Kidney glomerular epithelial cell (primary cell): ENCODE data around the gene POU2AF2.
"Not testable (repeated sequence)": the region's sequence is repeated elsewhere in the genome, so short reads cannot be mapped to it uniquely, and the experiment has no call there.

Experiments
- DNase-seq: peaks from one replicate; lab custom pipeline; 2025; lab: John Stamatoyannopoulos, UW

POU2AF2 gene

GRCh38 chr11:111302298-111302697 lies 56.8 kb downstream of the POU2AF2 start:
- no peak for DNase-seq

DNA sequence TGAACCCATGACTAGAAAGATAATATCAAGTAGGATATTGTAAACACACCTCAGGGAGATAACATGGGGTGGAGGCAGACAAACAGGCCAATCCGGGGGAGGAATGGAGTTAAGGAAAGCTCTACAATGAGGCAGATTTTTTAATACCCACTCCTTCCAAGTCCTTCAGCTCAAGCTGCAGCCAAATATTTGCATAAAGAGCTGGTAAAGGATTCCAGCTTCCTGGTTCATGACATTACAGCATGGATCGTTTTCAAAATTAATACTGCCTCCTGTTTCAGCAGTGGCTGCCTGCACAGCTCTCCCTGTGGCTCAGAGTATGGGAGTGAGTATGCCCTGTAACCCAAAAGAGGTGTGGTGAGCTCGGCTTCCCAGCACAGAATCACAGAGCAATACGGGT lies 57.9 kb downstream of the POU2AF2 start:
- no peak for DNase-seq

DNA sequence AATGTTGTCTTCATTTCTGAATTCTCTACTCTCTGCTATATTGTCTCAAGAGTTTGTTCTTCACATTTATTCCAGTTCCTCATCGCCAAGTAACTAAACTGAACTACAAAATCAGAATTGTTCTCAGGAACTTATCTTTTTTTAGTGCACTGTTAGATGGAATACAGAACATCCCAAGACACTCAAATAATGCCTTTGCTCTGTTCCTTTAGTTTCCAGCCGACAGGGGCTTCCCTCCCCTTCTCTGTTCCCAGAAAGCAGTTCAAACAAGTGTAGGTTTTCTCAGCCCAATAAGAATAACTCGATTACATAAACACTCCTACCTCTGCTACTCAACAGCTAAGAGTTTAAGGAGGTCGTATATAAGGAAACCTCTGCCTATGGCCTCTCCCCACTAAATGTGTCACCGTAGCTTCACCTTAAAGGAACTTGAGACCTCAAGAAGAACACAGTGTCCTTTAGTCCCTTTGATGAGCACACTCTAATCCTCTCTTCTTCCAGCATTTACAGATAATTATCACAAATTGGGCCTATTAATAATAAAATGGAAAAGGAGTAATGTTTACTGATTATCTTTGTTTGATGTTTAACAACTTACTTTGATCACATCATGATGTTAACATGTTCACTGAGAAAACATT lies 59.8 kb downstream of the POU2AF2 start:
- no peak for DNase-seq

DNA sequence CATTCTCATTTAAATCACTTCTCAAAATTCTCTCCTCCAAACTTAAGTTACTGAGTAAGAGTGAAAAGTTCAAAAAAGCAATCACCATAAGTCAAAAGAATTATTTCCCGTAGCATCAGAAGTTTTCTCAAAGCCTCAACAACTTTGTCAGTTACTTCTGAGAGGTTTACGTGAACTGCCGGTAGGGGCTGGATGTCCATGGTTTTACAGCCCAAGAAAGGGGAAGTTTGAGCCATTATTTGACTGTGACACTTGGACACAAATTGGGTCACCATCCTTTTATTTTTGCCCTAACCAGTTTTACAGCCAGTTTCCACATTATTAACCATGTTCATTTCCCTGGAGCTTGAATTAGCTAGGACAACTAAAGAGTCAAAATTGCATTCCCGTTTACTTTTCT lies 60.4 kb downstream of the POU2AF2 start:
- no peak for DNase-seq

DNA sequence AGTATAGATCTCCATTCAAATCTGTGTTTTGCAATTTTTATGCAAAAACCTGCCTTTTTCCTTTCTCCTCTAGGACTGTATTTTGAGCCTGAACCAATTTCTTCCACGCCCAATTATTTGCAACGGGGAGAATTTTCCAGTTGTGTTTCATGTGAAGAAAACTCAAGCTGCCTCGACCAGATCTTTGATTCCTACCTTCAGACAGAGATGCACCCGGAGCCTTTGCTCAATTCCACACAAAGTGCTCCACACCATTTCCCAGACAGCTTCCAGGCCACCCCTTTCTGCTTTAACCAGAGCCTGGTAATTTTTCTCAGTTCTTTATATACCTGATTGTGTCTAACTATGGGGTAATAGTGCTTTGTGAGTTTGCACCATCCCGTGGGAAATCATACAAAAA lies 60.8 kb downstream of the POU2AF2 start:
- no peak for DNase-seq

DNA sequence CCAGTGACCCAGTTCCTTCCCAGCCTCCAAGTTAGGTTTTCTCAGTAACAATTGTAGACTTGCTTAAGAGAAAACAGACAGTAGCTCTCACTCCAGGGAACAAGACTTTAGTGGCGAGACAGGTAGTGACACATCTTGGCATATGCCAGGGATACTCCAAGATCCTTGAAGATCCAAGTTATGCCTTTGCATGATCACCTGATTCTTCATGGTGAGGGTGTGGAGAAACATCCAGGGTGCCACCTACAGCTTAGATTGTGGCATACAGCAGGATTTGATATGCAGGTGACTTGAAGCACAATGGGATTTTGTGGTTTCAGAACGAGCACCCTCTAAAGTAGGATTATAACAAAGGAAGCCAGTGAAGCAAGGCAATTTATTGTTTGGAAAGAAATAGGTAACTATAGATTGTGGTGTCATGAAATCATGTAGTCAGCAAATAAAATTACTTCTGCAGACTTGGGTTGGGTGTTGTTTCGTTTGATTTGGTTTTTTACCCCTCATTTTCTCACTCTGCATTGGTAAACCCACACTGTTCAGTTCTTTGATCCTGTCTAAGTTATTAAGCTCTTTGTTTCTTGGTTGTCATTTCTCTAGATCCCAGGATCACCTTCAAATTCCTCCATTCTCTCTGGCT lies 62.1 kb downstream of the POU2AF2 start:
- no peak for DNase-seq

GRCh38 chr11:111308140-111308539 lies 62.6 kb downstream of the POU2AF2 start:
- DNase-seq = no peak

- no peak for DNase-seq
Measured at GRCh38 chr11:111309215-111309915, 63.8 kb downstream of the POU2AF2 start.

GRCh38 chr11:111310088-111310487 lies 64.6 kb downstream of the POU2AF2 start:
- DNase-seq = no peak

- DNase-seq = no peak
Measured at GRCh38 chr11:111310723-111311122, 65.2 kb downstream of the POU2AF2 start.

DNA sequence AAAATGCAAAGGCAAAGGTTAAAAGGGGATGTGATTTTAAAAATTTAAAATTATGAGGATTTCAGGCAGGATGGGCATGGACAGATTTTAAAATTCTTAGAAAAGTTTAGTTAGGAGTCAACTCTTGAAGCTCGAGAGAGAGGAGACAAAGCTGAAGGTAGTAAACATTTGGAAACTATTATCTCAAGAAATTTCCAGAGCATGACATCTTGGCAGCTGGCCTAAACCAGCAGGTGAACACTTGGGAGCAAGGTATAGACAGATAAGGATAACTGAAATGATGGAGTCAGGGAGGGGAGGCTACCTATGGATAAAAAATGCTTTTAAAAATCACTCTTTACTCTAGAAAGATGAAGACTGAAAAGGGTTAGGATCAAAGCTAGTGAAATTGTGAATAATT lies 66.6 kb downstream of the POU2AF2 start:
- DNase-seq = no peak

DNA sequence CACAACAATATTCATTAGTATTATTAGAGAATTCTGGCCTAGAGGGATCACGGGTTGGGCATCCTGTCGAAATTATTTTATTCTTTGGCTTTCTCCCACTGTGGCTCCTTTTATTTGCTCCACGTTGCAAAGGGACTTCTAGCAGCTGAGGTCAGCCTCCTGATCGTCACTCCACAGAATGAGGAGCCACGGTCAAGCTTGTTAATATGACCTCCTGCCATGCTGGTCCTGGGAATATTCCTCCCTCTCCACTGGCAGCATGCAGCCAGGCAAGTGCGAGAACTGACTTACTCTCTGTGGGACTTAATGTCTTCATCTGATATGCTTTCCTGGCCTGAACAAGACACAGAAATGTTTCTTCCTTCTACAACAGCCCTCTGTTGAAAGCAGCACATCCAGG lies 73.8 kb downstream of the POU2AF2 start:
- DNase-seq = no peak

GRCh38 chr11:111320199-111320598 lies 74.7 kb downstream of the POU2AF2 start:
- DNase-seq = not testable (repeated sequence)

GRCh38 chr11:111320728-111321568 lies 75.4 kb downstream of the POU2AF2 start:
- DNase-seq = no peak

GRCh38 chr11:111322534-111322933 lies 77.0 kb downstream of the POU2AF2 start:
- no peak for DNase-seq

- no peak for DNase-seq
Measured at GRCh38 chr11:111324277-111324720, 78.8 kb downstream of the POU2AF2 start.

GRCh38 chr11:111325259-111325658 lies 79.7 kb downstream of the POU2AF2 start:
- DNase-seq = no peak

GRCh38 chr11:111326824-111327223 lies 81.3 kb downstream of the POU2AF2 start:
- DNase-seq = no peak

DNA sequence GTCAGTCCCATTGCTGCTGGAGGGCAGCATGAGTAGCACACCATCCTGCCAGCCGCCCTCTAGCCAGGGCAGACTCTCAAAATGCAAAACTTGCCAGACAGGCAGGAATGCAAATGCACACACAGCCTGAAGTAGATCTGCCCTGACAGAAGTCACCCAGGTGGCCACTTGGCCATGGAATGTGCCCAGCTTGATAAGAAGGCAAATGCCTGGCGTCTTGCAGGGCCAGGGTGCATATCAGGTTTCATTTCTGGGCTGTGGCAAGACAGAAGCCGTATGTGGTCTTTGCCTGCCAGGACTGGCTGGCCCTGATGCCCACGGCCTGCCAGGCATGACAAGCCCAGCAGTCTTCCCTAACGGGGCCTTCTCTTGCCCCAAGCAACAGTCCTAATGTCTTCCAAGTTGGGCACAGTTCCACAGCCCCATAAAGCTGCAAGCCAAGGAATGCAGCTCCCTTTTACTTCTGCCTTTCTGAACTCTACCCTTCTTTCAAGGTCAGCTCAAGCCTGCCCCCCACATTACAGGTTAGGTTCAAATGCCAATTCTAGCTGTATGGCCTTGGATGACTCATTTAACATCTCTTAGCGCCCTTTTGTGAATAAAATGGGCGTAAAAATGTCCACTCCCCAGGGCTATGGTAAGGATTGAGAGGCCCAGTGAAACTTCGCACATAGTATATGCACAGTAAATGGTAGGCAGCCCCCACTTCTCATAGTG lies 82.5 kb downstream of the POU2AF2 start:
- no peak for DNase-seq

DNA sequence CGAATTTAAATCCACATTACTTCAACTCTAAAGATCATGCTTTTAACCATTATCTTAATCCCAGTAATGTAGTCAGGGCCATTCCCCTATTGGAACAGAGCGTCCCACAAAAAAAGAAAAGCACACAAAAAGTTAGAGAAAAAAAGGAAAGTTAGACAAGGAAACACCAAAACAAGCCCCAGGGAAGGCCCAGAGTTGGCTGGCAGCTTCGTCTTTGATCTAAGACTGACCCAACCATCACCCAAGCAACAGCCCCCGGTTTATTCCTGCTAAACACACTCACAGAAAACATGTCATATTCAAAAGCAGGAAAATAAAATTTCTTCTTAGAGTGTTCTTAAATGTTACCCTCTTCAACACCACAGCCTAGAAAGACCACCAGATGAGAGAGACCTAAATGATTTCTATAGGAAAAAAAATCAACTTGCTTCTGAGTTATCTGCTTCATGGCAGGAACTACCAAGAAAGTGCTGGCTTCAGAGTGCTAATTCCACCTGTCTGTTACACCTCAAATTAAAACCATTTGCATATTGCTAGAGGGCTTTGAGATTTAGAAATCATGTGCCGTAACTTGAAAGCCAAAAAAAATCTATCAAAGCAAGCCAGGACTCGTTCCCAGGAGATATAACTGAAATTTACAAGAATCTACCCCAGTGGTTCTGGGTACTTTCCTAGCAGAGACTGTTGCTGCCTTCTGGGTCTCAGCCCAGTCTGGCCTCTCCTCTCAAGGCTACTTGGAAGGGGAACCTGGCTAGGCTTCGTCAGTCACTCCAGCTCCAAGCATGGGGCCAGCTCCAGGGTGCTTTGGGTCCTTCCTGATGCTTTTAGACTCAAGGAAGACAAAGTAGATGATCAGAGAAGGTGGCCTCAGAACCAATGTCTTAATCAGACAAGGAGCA lies 84.0 kb downstream of the POU2AF2 start:
- no peak for DNase-seq
